SK-N-SH (cell line): ENCODE results near the gene BAK1. TPM values are rescaled to one million over a fixed set of nuclear protein-coding genes. Genes with fewer than 3 reads are reported as not detected.

Experiments
- CTCF ChIA-PET: fragments of 300-600, 350-600 bp; formaldehyde crosslinking; extraction: SDS; loops from one replicate; lab custom pipeline; 2021; lab: Yijun Ruan, JAX
- POLR2A ChIA-PET: fragments of 350-600 bp; sonication (Branson Sonifier 250); formaldehyde crosslinking; extraction: SDS; loops from one replicate; lab custom pipeline; 2020; ENCODE audit warnings: antibody characterized with exemption, inconsistent platforms; lab: Yijun Ruan, JAX
- DNase-seq: peaks from one replicate; pipeline ENCODE4 v3.0.0; 2012
- H2AFZ ChIP-seq: fragments of 200-600 bp; sonication (generic); 2 replicates; pipeline ENCODE4 v1.8.1; 2016; ENCODE audit warnings: antibody characterized with exemption, mild to moderate bottlenecking, low read depth
- H3F3A ChIP-seq: fragments of 200-600 bp; sonication (generic); replicated peaks from 2 replicates; pipeline ENCODE3; 2016; ENCODE audit warnings: antibody characterized with exemption, mild to moderate bottlenecking; ENCODE audit not compliant: insufficient read depth
- H3K27ac ChIP-seq, 2 experiments: fragments of 200-500 bp in 1 of 2; fragments of 200-600 bp in 1 of 2; sonication (Bioruptor generic) in 1 of 2; sonication (generic), shearing (Covaris generic) in 1 of 2; 2 replicates each; pipeline versions ENCODE4 v1.5.1 to v1.6.1; 2014 to 2016; ENCODE audit warnings: low read depth in 2 of 2, inconsistent platforms in 1 of 2, low read length in 1 of 2, mild to moderate bottlenecking in 1 of 2, mixed read lengths in 1 of 2
- H3K27me3 ChIP-seq: fragments of 200-600 bp; sonication (generic), shearing (Covaris generic); 2 replicates; pipeline ENCODE4 v1.6.1; 2016; ENCODE audit warnings: mixed run types; ENCODE audit not compliant: insufficient read depth
- H3K36me3 ChIP-seq, 2 experiments: fragments of 200-500 bp in 1 of 2; fragments of 200-600 bp in 1 of 2; sonication (Bioruptor generic) in 1 of 2; sonication (generic) in 1 of 2; replicated peaks in 1 of 2; 2 replicates each; pipeline versions ENCODE3 to v1.5.1; 2014 to 2016; ENCODE audit warnings: low read length in 1 of 2, mild to moderate bottlenecking in 1 of 2; ENCODE audit not compliant: insufficient read depth in 2 of 2, control insufficient read depth in 1 of 2
- H3K4me1 ChIP-seq, 2 experiments: fragments of 200-500 bp in 1 of 2; fragments of 200-600 bp in 1 of 2; sonication (Bioruptor generic) in 1 of 2; sonication (generic), shearing (Covaris generic) in 1 of 2; 2 replicates each; pipeline versions ENCODE4 v1.5.1 to v1.6.1; 2014 to 2016; ENCODE audit warnings: low read depth in 1 of 2, low read length in 1 of 2, mixed run types in 1 of 2; ENCODE audit not compliant: insufficient read depth in 2 of 2, control insufficient read depth in 1 of 2
- H3K4me2 ChIP-seq: fragments of 200-600 bp; sonication (generic), shearing (Covaris generic); 2 replicates; pipeline ENCODE4 v1.6.1; 2017; ENCODE audit warnings: mixed run types
- H3K4me3 ChIP-seq, 2 experiments: fragments of 200-500 bp in 1 of 2; fragments of 200-600 bp in 1 of 2; sonication (Bioruptor generic) in 1 of 2; sonication (generic), shearing (Covaris generic) in 1 of 2; 2 replicates each; pipeline versions ENCODE4 v1.5.1 to v1.8.1; 2014 to 2016; ENCODE audit warnings: low read depth in 2 of 2, inconsistent platforms in 1 of 2, low read length in 1 of 2, mild to moderate bottlenecking in 1 of 2, mixed read lengths in 1 of 2, moderate library complexity in 1 of 2
- H3K79me2 ChIP-seq: fragments of 200-600 bp; sonication (generic); 2 replicates; pipeline ENCODE4 v1.8.1; 2017; ENCODE audit warnings: mild to moderate bottlenecking; ENCODE audit not compliant: insufficient read depth
- H3K9ac ChIP-seq: fragments of 200-600 bp; sonication (generic); 2 replicates; pipeline ENCODE4 v1.6.1; 2017; ENCODE audit warnings: mixed run types
- H3K9me2 ChIP-seq: fragments of 200-600 bp; sonication (generic); 2 replicates; pipeline ENCODE4 v1.6.1; 2017; ENCODE audit warnings: mixed run types
- H3K9me3 ChIP-seq: fragments of 200-600 bp; sonication (generic); 2 replicates; pipeline ENCODE4 v1.6.1; 2017; ENCODE audit warnings: mixed run types, mild to moderate bottlenecking, moderate library complexity
- H4K20me1 ChIP-seq: fragments of 200-600 bp; sonication (generic); 2 replicates; pipeline ENCODE4 v1.6.1; 2017; ENCODE audit warnings: mild to moderate bottlenecking, mixed run types; ENCODE audit not compliant: insufficient read depth
- CHD2 ChIP-seq: fragments of 150-350 bp; IDR thresholded peaks from 2 replicates; pipeline ENCODE4 v1.6.1; 2018; ENCODE audit warnings: low read length; ENCODE audit not compliant: partially characterized antibody
- ELF1 ChIP-seq: IDR thresholded peaks from 2 replicates; pipeline ENCODE4 v1.4.0; 2012
- EZH2phosphoT487 ChIP-seq: fragments of 200-600 bp; sonication (generic); IDR thresholded peaks from 2 replicates; pipeline ENCODE4 v1.6.1; 2017; ENCODE audit warnings: low read depth, mixed run types, mild to moderate bottlenecking, antibody characterized with exemption, moderate library complexity, borderline replicate concordance
- FOXJ3 ChIP-seq: sonication (generic); formaldehyde crosslinking; IDR thresholded peaks from 2 replicates; pipeline ENCODE4 v1.5.1; 2020; ENCODE audit warnings: mild to moderate bottlenecking, missing genetic modification reagents
- MEF2A ChIP-seq: IDR thresholded peaks from 2 replicates; pipeline ENCODE4 v1.4.0; 2012; ENCODE audit warnings: low read depth, borderline replicate concordance
- NFIC ChIP-seq: IDR thresholded peaks from 2 replicates; pipeline ENCODE4 v1.4.0; 2012; ENCODE audit warnings: borderline replicate concordance
- POLR2AphosphoS5 ChIP-seq: IDR thresholded peaks from 2 replicates; pipeline ENCODE4 v1.6.1; 2012; ENCODE audit warnings: low read depth, low read length
- SIN3A ChIP-seq: IDR thresholded peaks from 2 replicates; pipeline ENCODE4 v1.6.1; 2012; ENCODE audit warnings: low read depth, mild to moderate bottlenecking, low read length, moderate library complexity, borderline replicate concordance
- SMC3 ChIP-seq: IDR thresholded peaks from 2 replicates; pipeline ENCODE4 v1.6.1; 2012; ENCODE audit warnings: low read depth, low read length, improper control_type of control experiment
- TAF1 ChIP-seq: IDR thresholded peaks from 2 replicates; pipeline ENCODE4 v1.6.1; 2012; ENCODE audit warnings: low read depth, mild to moderate bottlenecking, low read length, moderate library complexity, borderline replicate concordance
- TCF12 ChIP-seq: IDR thresholded peaks from 2 replicates; pipeline ENCODE4 v1.4.0; 2012
- WGBS: methylation state at CpG from one replicate; pipeline ENCODE4 v1.1.6; 2017; ENCODE audit warnings: low lambda C conversion rate; 5-methylcytosine and 5-hydroxymethylcytosine counted together
- polyA plus RNA-seq, 3 experiments: library from polyadenylated mRNA; depleted of rRNA; stranded (reverse); fragments of >200 nt; gene quantifications; 2 replicates each; pipeline ENCODE4 v1.2.3, GENCODE V29; 2012
- TF ChIP-seq, protein P1 (sequence below): IDR thresholded peaks from 2 replicates; pipeline ENCODE4 v1.6.1; 2012; ENCODE audit warnings: mild to moderate bottlenecking, low read depth, low read length, moderate library complexity
- TF ChIP-seq, protein P2 (sequence below): IDR thresholded peaks from 2 replicates; pipeline ENCODE4 v1.4.0; 2012; ENCODE audit warnings: low read depth
- TF ChIP-seq, protein P3 (sequence below): fragments of 150-350 bp; IDR thresholded peaks from 2 replicates; pipeline ENCODE4 v1.6.1; 2016; ENCODE audit warnings: mild to moderate bottlenecking, low read depth, low read length
- TF ChIP-seq, protein P4 (sequence below): fragments of 150-350 bp; IDR thresholded peaks from 2 replicates; pipeline ENCODE4 v1.6.1; 2017; ENCODE audit warnings: antibody characterized with exemption, low read length, low read depth, borderline replicate concordance

The BAK1 gene
- polyA plus RNA-seq, 1 of the 3 experiments (the other 2 are of a cell fraction), result 15.4 TPM

DNA sequence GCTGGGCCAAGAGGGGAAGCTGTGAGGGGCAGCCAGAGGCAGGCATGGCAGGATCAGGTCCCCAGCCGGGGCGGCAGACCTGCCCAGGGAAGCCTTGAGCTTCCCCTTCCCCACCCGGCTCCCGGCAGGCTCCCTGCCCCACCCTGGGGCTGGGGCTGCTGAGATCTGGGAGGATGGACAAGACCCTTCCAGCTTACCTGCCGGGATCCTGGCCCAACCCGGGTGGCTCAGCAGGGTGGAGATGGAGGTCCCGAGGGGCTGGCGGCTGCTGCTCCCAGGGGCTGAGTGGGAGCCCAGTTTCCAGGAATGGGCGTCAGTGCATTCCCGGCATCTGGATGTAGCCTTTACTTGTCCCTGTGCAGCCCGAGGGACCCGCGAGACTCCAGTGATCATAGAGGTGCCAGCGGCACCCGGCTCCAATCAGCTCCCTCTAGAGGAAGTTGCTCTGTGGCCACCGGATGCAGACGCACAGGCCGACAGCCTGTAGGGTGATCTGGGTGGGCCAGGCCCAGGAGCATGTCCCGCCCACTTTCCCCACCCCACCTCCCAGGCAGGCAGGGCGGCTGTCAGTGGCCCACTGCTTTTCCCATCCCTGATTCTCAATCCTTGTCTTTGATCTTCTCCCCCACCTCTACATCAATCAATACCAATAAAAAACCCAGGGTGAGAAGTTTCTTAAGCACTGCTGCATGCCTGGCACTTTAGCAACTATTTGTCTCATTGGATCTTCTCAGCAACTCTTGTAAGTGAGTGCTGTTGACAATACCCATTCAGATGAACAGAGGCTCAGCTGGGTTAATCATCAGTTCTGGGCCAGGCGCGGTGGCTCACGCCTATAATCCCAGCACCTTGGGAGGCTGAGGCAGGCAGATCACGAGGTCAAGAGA lies at the start of gene BAK1 (continued):
- TF ChIP-seq, protein P1, sequence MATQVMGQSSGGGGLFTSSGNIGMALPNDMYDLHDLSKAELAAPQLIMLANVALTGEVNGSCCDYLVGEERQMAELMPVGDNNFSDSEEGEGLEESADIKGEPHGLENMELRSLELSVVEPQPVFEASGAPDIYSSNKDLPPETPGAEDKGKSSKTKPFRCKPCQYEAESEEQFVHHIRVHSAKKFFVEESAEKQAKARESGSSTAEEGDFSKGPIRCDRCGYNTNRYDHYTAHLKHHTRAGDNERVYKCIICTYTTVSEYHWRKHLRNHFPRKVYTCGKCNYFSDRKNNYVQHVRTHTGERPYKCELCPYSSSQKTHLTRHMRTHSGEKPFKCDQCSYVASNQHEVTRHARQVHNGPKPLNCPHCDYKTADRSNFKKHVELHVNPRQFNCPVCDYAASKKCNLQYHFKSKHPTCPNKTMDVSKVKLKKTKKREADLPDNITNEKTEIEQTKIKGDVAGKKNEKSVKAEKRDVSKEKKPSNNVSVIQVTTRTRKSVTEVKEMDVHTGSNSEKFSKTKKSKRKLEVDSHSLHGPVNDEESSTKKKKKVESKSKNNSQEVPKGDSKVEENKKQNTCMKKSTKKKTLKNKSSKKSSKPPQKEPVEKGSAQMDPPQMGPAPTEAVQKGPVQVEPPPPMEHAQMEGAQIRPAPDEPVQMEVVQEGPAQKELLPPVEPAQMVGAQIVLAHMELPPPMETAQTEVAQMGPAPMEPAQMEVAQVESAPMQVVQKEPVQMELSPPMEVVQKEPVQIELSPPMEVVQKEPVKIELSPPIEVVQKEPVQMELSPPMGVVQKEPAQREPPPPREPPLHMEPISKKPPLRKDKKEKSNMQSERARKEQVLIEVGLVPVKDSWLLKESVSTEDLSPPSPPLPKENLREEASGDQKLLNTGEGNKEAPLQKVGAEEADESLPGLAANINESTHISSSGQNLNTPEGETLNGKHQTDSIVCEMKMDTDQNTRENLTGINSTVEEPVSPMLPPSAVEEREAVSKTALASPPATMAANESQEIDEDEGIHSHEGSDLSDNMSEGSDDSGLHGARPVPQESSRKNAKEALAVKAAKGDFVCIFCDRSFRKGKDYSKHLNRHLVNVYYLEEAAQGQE, result no peak
- TF ChIP-seq, protein P2, sequence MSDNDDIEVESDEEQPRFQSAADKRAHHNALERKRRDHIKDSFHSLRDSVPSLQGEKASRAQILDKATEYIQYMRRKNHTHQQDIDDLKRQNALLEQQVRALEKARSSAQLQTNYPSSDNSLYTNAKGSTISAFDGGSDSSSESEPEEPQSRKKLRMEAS, result peak; percentile 66
- TF ChIP-seq POLR2AphosphoS5, result peak; percentile 71
- TF ChIP-seq CHD2, result peak; percentile 90
- TF ChIP-seq FOXJ3 (CRISPR knock-in tag), result no peak; the same call in 1 of the 2 replicates
- TF ChIP-seq, protein P3, sequence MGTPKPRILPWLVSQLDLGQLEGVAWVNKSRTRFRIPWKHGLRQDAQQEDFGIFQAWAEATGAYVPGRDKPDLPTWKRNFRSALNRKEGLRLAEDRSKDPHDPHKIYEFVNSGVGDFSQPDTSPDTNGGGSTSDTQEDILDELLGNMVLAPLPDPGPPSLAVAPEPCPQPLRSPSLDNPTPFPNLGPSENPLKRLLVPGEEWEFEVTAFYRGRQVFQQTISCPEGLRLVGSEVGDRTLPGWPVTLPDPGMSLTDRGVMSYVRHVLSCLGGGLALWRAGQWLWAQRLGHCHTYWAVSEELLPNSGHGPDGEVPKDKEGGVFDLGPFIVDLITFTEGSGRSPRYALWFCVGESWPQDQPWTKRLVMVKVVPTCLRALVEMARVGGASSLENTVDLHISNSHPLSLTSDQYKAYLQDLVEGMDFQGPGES, result no peak
- peak; percentile 72 for TF ChIP-seq TAF1

DNA sequence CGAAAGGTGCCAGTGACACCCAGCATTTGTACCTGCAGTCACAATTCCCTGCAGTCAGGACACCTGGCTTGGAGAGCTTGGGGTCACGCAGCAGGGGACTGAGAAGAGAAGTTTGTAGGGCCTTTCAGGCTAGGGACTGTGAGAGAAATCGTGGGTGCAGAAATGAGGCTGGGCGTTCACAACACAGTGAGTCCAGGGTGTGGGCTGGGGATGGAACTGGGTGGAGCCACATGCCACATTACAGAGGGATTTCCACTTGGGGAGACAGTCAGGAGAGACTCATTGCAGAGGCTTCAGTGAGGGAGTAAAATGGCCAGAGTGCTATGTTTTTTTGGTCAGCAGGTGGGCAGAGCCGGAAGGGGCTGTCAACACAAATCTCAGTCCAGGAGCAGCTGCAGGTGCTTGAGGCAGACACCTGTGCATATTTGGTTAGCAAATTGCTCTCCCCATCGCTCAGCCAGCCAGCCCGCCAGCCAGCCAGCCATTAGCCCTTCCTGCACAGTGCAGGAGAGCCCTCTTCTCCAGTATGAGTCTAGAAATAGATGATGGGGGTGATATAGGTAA lies 48.4 kb upstream of the BAK1 start:
- Histone ChIP-seq H3K27me3 (no peaks in the 10 kb centered on the region), H3F3A (no peaks in the 10 kb centered on the region), H3K4me2 (no peak overlapping the region), H3K9me2 (no peaks in the 10 kb centered on the region), H3K27ac (no peak overlapping the region), H2AFZ (no peak overlapping the region), H3K4me1 (peaks cover 0 to 10% of the 10 kb centered on the region in 2 experiments; a peak in 1 of 4 replicates), H3K79me2 (no peaks in the 10 kb centered on the region)
- CTCF ChIA-PET, result interaction anchor here (1.1 kb wide), 1 partner anchor 73 kb away, joined by 3 read pairs; no protein-coding TSS in a partner anchor
- 100% methylated on average over 6 of the region's 7 CpGs for WGBS
- TF ChIP-seq, protein P4, sequence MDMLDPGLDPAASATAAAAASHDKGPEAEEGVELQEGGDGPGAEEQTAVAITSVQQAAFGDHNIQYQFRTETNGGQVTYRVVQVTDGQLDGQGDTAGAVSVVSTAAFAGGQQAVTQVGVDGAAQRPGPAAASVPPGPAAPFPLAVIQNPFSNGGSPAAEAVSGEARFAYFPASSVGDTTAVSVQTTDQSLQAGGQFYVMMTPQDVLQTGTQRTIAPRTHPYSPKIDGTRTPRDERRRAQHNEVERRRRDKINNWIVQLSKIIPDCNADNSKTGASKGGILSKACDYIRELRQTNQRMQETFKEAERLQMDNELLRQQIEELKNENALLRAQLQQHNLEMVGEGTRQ, result no peak
- no peak for TF ChIP-seq NFIC
- no peak for TF ChIP-seq TCF12
- no peak for TF ChIP-seq SMC3
- TF ChIP-seq ELF1, result no peak
- TF ChIP-seq CHD2, result no peak
- TF ChIP-seq EZH2phosphoT487, result no peak
- TF ChIP-seq, protein P2, result no peak
- TF ChIP-seq SIN3A, result no peak
- TF ChIP-seq MEF2A, result no peak
- TF ChIP-seq, all 33 proteins: peak for 0
- no peak for DNase-seq
- H3K9me3 ChIP-seq, result no peaks in the 10 kb centered on the region
- POLR2A ChIA-PET, result no interaction called here
- no peaks in the 10 kb centered on the region for H4K20me1 ChIP-seq
- H3K4me3 ChIP-seq, result no peak overlapping the region
- no peak overlapping the region for H3K9ac ChIP-seq
- no peaks in the 10 kb centered on the region for H3K36me3 ChIP-seq
